Liver (tissue), 9 donors: ENCODE measurements around the gene OR52I1. TPM values are rescaled to one million over a fixed set of nuclear protein-coding genes. Genes with fewer than 3 reads are reported as not detected.

Experiments used
- DNase-seq: peaks from one replicate; pipeline ENCODE4 v3.0.0-alpha.2; 2017; ENCODE audit warnings: low spot score
- H3K27ac ChIP-seq, 2 donors: one replicate each; pipeline ENCODE4 v1.7.0; 2013; ENCODE audit warnings: inconsistent platforms in 2 of 2, low read length in 2 of 2, control low read depth in 1 of 2, low read depth in 1 of 2, mild to moderate bottlenecking in 1 of 2
- H3K27me3 ChIP-seq, 4 donors: one replicate each; pipeline versions ENCODE4 v1.6.1 to v1.7.0; 2013; ENCODE audit warnings: low read length in 3 of 4, inconsistent platforms in 1 of 4, mild to moderate bottlenecking in 1 of 4, moderate library complexity in 1 of 4; ENCODE audit not compliant: control insufficient read depth in 4 of 4, insufficient read depth in 4 of 4
- H3K36me3 ChIP-seq, 4 donors: one replicate each; pipeline versions ENCODE4 v1.6.1 to v1.7.0; 2013; ENCODE audit warnings: low read length in 3 of 4, mild to moderate bottlenecking in 3 of 4, low read depth in 1 of 4, moderate library complexity in 1 of 4; ENCODE audit not compliant: control insufficient read depth in 4 of 4, insufficient read depth in 3 of 4
- H3K4me1 ChIP-seq, 4 donors: one replicate each; pipeline versions ENCODE4 v1.6.1 to v1.7.0; 2013; ENCODE audit warnings: low read length in 3 of 4, mild to moderate bottlenecking in 3 of 4, moderate library complexity in 1 of 4; ENCODE audit not compliant: control insufficient read depth in 4 of 4, insufficient read depth in 4 of 4
- H3K4me3 ChIP-seq, 3 donors: one replicate each; pipeline versions ENCODE4 v1.6.1 to v1.7.0; 2013; ENCODE audit warnings: low read length in 3 of 3, control low read depth in 1 of 3, low read depth in 1 of 3, mild to moderate bottlenecking in 1 of 3
- H3K9ac ChIP-seq, 2 donors: one replicate each; pipeline ENCODE4 v1.7.0; 2013; ENCODE audit warnings: low read length in 2 of 2, mild to moderate bottlenecking in 2 of 2, moderate library complexity in 2 of 2, control low read depth in 1 of 2, low read depth in 1 of 2
- H3K9me3 ChIP-seq, 4 donors: one replicate each; pipeline versions ENCODE4 v1.6.1 to v1.7.0; 2013; ENCODE audit warnings: low read length in 3 of 4; ENCODE audit not compliant: control insufficient read depth in 4 of 4
- CTCF ChIP-seq: fragments of 150-350 bp; IDR thresholded peaks from 2 replicates; pipeline ENCODE4 v1.5.1; 2017; ENCODE audit warnings: improper control_type of control experiment, low read depth, low read length; ENCODE audit not compliant: missing input control
- EGR1 ChIP-seq, 2 donors: IDR thresholded peaks; 2 replicates each; pipeline ENCODE4 v1.6.1; 2016 to 2018; ENCODE audit warnings: antibody characterized with exemption in 2 of 2, low read depth in 2 of 2
- FOXA1 ChIP-seq: IDR thresholded peaks from 2 replicates; pipeline ENCODE4 v1.6.1; 2016; ENCODE audit warnings: antibody characterized with exemption
- FOXA2 ChIP-seq: IDR thresholded peaks from 2 replicates; pipeline ENCODE4 v1.6.1; 2016; ENCODE audit warnings: antibody characterized with exemption
- GABPA ChIP-seq, 2 donors: IDR thresholded peaks in 1 of 2; conservative IDR thresholded peaks in 1 of 2; 2 replicates each; pipeline ENCODE4 v1.6.1; 2016; ENCODE audit warnings: antibody characterized with exemption in 2 of 2, mild to moderate bottlenecking in 1 of 2, moderate library complexity in 1 of 2
- HNF4A ChIP-seq, 2 donors: conservative IDR thresholded peaks; 2 replicates each; pipeline ENCODE4 v1.6.1; 2016; ENCODE audit warnings: antibody characterized with exemption in 2 of 2, mild to moderate bottlenecking in 2 of 2
- HNF4G ChIP-seq: IDR thresholded peaks from 2 replicates; pipeline ENCODE4 v1.6.1; 2016; ENCODE audit warnings: antibody characterized with exemption
- NR2F2 ChIP-seq: IDR thresholded peaks from 2 replicates; pipeline ENCODE4 v1.6.1; 2016; ENCODE audit warnings: antibody characterized with exemption
- RAD21 ChIP-seq, 2 donors: IDR thresholded peaks; 2 replicates each; pipeline ENCODE4 v1.6.1; 2016; ENCODE audit warnings: antibody characterized with exemption in 2 of 2, mild to moderate bottlenecking in 2 of 2
- RXRA ChIP-seq, 2 donors: IDR thresholded peaks; 2 replicates each; pipeline ENCODE4 v1.6.1; 2017 to 2018; ENCODE audit warnings: antibody characterized with exemption in 2 of 2, mild to moderate bottlenecking in 1 of 2
- SP1 ChIP-seq: IDR thresholded peaks from 2 replicates; pipeline ENCODE4 v1.6.1; 2018; ENCODE audit warnings: antibody characterized with exemption, mild to moderate bottlenecking
- TAF1 ChIP-seq: conservative IDR thresholded peaks from 2 replicates; pipeline ENCODE4 v1.6.1; 2016; ENCODE audit warnings: antibody characterized with exemption, mild to moderate bottlenecking
- YY1 ChIP-seq: IDR thresholded peaks from 2 replicates; pipeline ENCODE4 v1.6.1; 2016; ENCODE audit warnings: antibody characterized with exemption, mild to moderate bottlenecking
- ZBTB33 ChIP-seq: IDR thresholded peaks from 2 replicates; pipeline ENCODE4 v1.6.1; 2016; ENCODE audit warnings: antibody characterized with exemption
- WGBS: extraction: QIAGEN DNeasy Blood & Tissue Kit; methylation state at CpG from one replicate; pipeline ENCODE4 v1.1.7; 2013; 5-methylcytosine and 5-hydroxymethylcytosine counted together
- polyA plus RNA-seq, 2 donors: library from polyadenylated mRNA; stranded (reverse) in 1 of 2; unstranded in 1 of 2; fragments of 200-250 nt in 1 of 2; fragments of >200 nt in 1 of 2; fragmentation: Nextera tagmentation in 1 of 2; extraction: Ambion mirVana in 1 of 2; gene quantifications; one replicate each; pipeline versions ENCODE4 v1.2.1 to v1.2.3, GENCODE V29; 2013 to 2015
- total RNA-seq, 2 donors: library from RNA; depleted of rRNA; stranded (reverse); fragments of >200 nt; gene quantifications; one replicate each; pipeline ENCODE4 v1.2.3, GENCODE V29; 2014
- TF ChIP-seq, protein P1 (sequence below): IDR thresholded peaks from 2 replicates; pipeline ENCODE4 v1.6.1; 2016; ENCODE audit warnings: antibody characterized with exemption
- donor health status: healthy.
- donor health status: healthy.
- donor health status: healthy.
- donor health status: healthy.
- donor health status: healthy.

OR52I1 gene
- total and polyA plus RNA-seq, 4 donors, result not detected

GRCh38 chr11:4581443-4581842 is 12.4 kb upstream of the OR52I1 start, which contains the start of gene OR52I2:
TSS of gene OR52I2 (plus strand) at chr11:4581743.
- no peak for DNase-seq
- TF ChIP-seq FOXA1, result no peak

GRCh38 chr11:4589017-4589416 is 4.8 kb upstream of the OR52I1 start:
- no peak for DNase-seq
- H3K27ac ChIP-seq, result no peak overlapping the region
- H3K9me3 ChIP-seq, result no peaks in the 10 kb centered on the region
- TF ChIP-seq HNF4G (no peak), YY1 (no peak), EGR1 (IDR thresholded peaks at IDR 0.05; ENCODE audit: low read depth in 2 of 2) (no peak), SP1 (no peak), GABPA (IDR thresholded peaks at IDR 0.05 in 1 of 2, conservative IDR thresholded peaks at IDR 0.05 in 1 of 2) (no peak), NR2F2 (no peak), TAF1 (no peak), RAD21 (IDR thresholded peaks at IDR 0.05) (no peak), FOXA2 (no peak), RXRA (IDR thresholded peaks at IDR 0.05) (no peak), ZBTB33 (no peak), HNF4A (conservative IDR thresholded peaks at IDR 0.05) (no peak), CTCF (no peak), FOXA1 (no peak)
- TF ChIP-seq, protein P1, sequence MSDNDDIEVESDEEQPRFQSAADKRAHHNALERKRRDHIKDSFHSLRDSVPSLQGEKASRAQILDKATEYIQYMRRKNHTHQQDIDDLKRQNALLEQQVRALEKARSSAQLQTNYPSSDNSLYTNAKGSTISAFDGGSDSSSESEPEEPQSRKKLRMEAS, result no peak
- H3K4me1 ChIP-seq, result no peaks in the 10 kb centered on the region
- no peaks in the 10 kb centered on the region for H3K36me3 ChIP-seq
- no peaks in the 10 kb centered on the region for H3K27me3 ChIP-seq
- WGBS, result 70% methylated on average over 3 of the region's 3 CpGs
- H3K4me3 ChIP-seq, result no peak overlapping the region
- no peak overlapping the region for H3K9ac ChIP-seq

More at GRCh38 chr11:4581443-4581842, 12.4 kb upstream of the OR52I1 start, which contains the start of gene OR52I2:
- Histone ChIP-seq H3K27ac (no peak within 1 kb of the TSS), H3K9ac (no peak within 1 kb of the TSS), H3K36me3 (no peaks in the 10 kb centered on the region), H3K4me1 (no peaks in the 10 kb centered on the region), H3K9me3 (no peaks in the 10 kb centered on the region), H3K27me3 (no peaks in the 10 kb centered on the region), H3K4me3 (no peak within 1 kb of the TSS)

DNA sequence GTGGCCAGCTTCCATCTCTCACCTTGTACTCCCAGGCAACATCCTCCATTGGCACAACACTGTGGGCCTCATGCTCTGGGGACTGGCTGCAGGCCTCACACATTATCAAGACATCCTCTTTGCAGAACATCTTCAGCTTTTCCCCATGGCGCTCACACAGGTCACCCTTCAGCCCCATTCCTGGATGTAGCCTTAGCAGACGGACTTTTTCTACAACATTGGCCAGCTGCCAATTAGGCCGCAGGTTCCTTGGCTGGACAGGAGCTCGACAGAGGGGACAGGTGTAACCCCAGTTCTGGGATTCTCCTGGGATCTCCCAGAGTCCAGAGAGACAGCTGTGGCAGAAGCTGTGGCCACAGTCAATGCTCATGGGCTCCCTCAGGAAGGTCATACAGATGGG is 11.2 kb downstream of the OR52I1 start:
- DNase-seq, result no peak
- H3K9me3 ChIP-seq, result no peaks in the 10 kb centered on the region
- H3K9ac ChIP-seq, result no peak overlapping the region
- H3K27ac ChIP-seq, result no peak overlapping the region
- no peak overlapping the region for H3K4me3 ChIP-seq
- 89% methylated on average over 4 of the region's 4 CpGs for whole genome bisulfite sequencing
- TF ChIP-seq FOXA1 (no peak), GABPA (IDR thresholded peaks at IDR 0.05 in 1 of 2, conservative IDR thresholded peaks at IDR 0.05 in 1 of 2) (no peak), SP1 (no peak)
- TF ChIP-seq, protein P1, result no peak
- H3K4me1 ChIP-seq, result peaks cover 0 to 12% (median 4%) of the 10 kb centered on the region in 4 donors
- peaks cover 5 to 42% (median 26%) of the 10 kb centered on the region in 4 donors for H3K36me3 ChIP-seq
- no peaks in the 10 kb centered on the region for H3K27me3 ChIP-seq
